HT-29 (cell line): ENCODE data around the gene PMPCB. TPM values are rescaled to one million over a fixed set of nuclear protein-coding genes. Genes with fewer than 3 reads are reported as not detected.
A peak's percentile ranks its signal among the peaks of the same experiment; 100 is the strongest.

ENCODE experiments used
- DNase-seq: peaks from one replicate; pipeline ENCODE4 v3.0.0-alpha.2; 2015; ENCODE audit warnings: low spot score
- small RNA-seq: library from RNA; depleted of rRNA; stranded (forward); fragments of <200 nt; gene quantifications from one replicate; pipeline ENCODE3, GENCODE V24; 2014
- total RNA-seq: library from RNA; depleted of rRNA; stranded (reverse); fragments of >200 nt; shearing (Covaris generic); gene quantifications from 2 replicates; pipeline ENCODE4 v1.2.3, GENCODE V29; 2014; rRNA removed

PMPCB gene
- total RNA-seq, 1 experiment from 2014 or later = 43.7 TPM

DNA sequence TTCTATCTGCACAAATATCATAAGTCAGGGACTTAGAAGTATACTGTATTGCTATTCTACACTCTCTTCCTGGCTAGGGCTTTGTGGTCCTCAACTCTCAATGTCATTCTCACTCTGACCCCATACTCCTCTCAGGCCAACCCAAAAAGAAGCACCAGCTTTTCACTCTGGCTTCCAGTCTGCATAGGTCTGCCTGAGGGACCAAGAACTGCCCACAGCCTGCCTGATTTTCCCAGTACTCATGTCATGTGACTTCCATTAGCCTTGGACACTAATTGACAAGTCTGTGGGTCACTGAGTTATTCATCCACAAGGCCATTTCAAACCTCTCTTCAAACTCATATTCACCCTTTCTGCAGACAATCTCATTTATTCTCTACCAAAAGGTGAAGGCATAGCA, 19.8 kb downstream of the PMPCB start:
- no peak for DNase-seq

DNA sequence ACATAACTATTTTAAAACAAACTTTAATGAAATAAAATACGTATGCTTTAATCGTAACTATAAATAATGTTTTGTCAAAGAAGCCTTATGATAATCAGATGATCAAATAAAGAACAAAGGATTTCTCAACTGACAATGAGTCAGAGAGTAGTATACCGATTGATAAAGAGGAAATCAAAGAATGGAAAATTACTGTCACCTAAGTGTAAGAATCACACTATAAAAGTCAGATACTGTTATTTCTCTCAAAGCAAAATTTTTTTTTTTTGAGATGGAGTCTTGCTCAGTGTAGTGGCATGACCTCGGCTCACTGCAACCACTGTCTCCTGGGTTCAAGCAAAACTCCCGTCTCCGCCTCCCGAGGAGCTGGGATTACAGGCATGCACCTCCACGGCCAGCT, 28.5 kb downstream of the PMPCB start:
- no peak for DNase-seq

DNA sequence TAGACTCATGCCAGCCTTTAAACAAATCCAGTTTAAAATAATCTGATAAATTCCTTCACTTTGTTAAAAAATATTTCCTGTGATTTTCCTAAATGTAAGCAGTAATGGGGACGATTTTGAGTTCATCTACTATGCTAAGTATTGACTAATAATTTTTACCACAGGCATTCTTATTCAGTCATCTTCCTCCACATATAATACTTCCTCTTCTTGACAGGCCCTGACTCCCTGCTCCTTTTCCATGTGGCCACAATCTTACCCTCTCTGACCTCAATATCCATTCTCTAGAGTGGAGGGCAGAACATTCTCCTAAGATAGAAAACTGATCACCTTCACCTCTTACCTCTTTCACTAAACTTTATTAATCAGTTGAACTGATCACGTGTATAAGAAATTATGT, 39.5 kb downstream of the PMPCB start:
- DNase-seq = no peak

DNA sequence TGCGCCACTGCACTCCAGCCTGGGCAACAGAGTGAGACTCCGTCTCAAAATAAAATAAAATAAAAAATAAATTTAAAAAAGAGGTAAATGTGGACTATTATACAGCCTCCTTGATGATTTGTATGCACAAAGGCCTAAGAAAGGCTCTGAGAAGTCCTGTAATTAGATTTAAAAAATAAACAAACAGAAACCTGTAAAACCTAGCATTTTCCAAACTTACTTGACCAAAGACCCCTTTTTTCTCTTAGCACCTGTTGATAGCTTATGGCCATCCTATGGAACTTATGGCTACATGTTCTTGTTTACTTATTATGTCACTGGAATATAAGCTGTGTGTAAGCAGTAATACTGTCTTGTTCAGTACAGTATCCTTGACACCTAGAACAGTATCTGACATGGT, 41.6 kb downstream of the PMPCB start:
- no peak for DNase-seq

DNA sequence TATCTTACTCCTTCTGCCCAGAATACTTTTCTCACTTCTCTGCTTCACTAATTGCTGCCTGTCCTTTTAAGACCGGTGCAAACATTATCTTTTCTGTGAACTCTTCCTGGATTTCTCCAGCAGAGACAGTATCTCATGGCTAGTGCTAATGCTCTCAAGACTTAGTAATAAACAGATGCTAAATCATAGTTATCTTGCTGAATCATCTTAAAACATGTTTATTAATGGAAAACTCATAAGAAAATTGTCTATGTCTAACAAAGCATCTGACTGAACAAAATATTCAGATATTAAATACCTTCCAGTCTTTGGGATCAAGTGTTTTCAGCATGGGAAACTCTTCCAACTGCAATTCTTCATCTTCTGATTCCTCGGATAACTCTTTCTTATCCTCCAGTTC, 44.2 kb downstream of the PMPCB start:
- DNase-seq = no peak

DNA sequence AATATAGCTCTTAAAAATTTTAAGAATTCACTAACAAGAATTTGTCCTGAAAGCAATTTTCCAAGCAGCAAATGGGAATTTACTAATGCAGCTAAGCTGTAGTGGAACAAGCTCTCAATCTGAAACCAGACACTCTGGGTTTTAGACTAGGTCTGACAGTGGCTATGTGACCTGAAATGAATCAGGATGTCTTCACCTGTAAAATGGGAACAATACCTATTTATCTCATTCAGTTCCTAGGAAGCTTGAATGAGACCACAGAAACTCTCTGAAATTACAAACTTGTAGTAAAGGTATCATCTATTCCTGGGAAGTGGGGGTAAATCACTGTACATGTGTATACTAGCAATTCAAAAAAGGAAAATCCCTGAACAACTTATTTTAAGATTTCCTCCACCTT, 46.1 kb downstream of the PMPCB start:
- DNase-seq = no peak

DNA sequence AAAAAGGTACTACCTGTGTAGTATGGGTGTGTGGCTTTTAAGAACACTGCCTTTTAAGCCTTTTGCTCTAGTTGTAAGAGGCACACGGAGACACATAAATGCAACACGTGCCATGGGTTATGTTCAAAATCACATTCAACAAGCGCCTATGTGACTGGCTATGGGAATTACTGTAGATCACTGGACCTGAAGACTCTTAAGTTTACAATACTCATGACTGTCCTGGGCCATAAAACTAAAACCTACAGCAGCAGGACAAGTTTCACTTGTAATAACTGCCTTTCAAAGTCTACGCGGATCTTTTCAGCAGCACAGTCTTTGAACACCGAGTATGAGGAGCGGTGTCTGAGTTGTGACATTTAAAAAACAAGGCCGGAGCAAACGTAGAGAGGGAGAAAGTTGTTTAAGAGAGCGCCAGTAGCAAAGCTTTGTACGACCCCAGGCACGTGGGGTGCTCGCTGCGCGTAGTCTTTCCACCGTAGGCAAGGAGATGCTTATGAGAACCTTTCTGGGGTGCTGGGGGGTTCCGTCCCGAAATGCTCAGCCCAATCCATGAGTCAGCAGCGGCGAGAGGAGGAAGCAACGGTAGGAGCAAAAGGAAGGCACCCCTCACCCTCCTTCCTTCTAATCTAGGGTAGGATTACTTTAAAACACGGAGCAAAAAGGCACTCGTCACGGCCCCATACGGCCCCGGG, 46.7 kb downstream of the PMPCB start:
- DNase-seq = peak; percentile 62

DNA sequence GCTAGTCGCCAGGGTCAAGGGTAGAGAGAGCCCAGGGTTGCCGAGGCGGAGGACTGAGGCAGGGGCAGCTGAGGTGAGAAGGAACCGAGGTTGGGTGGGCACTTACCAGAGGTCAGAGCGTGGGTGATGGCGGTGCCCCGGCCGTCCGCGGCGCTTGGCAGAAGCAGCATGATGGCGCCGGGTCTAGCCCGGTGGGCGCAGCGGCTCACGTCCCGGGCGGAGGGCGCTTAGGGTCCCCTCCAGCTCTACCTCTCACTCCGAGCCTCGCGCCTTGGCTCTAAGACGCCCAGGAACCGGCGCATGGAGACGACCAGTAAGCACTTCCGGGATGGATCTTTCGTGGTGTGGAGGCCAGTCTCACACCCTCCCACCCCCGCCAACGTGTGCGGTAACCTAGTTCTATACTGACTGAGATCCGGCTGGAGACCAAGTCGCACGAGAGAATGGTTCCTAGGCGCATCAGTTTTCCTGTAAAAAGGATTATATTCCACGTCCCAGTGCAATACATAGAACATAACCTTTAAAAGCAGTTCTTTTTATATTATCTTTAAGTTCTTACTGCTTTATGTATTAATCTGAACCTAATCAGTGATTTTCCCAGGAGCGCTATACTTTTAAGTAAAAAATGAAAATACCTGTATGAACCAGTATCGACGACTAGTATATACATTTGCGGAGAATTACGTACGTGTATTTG, 47.4 kb downstream of the PMPCB start, which contains the start of gene DNAJC2:
Gene DNAJC2, minus strand, starts transcription at position 315 of the 697 bp plus-strand sequence. Its CDS starts 145 bp downstream, at position 170.
- DNase-seq = peak; percentile 97

DNA sequence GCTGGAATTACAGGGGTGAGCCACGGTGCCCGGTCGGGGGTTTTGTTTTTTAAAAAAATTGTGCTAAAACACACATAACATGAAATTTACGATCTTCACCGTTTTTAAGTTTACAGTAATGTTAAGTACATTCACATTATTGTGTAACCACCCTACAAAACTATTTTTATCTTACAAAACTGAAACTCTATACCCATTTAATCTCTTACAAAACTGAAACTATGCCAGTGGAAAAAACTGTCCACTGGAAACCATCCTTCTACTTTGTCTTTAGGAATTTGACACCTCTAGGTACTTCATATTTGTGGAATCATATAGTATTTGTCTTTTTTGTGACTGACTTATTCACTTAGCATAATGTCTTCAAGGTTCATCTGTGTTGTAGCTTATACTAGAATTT, 49.2 kb downstream of the PMPCB start:
- DNase-seq = no peak

DNA sequence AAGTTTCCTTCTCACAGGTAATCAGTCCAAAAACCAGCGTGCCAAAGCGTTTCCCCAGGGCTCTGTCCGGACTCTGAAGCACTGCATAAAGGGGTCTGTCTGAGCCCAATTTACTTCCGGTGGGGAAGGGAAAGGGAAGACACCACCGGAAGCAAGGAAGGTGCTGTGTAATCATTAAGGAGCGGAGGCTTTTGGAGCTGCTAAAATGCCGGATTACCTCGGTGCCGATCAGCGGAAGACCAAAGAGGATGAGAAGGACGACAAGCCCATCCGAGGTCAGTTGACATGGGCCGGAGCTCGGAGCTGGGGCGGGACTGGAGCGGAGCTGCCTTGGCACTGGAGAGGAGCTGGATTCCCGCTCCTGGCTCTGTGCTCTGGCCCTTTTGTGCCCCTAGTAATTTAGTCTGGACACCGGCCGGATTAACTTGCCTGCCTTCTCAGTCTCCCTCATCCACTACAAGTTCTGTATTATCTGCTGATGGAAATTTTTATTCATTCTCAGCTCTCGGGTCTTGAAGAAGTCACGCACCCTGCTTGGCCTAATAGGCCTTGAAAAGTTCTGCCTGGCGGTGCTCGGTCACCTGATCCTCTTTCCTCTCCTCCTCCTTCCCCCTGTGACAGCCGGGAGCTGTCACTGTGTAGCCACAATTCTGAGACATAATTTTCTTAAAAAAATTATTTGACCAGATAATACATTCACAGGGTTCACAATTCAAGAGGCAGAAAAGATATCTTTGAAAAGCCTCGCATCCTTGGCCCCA, 50.5 kb downstream of the PMPCB start, which contains the start of gene PSMC2:
Gene PSMC2, plus strand, starts transcription at position 137 of the 761 bp plus-strand sequence. Its CDS starts 69 bp downstream, at position 206.
- peak; percentile 96 for DNase-seq

DNA sequence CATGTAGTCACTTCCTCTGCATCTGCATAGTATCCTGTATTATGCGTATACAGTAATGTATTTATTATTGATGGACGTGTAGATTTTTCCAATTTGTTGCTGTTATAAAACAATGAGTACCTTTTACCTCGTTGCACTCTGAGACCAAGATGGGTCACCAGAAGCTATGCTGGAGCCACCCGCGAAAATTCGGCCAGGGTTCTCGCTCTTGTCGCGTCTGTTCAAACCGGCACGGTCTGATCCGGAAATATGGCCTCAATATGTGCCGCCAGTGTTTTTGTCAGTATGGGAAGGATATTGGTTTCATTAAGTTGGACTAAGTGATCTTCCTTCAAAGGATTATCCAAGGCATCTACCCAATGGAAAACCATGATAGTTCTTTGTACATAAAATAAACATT, 51.2 kb downstream of the PMPCB start:
- no peak for DNase-seq

DNA sequence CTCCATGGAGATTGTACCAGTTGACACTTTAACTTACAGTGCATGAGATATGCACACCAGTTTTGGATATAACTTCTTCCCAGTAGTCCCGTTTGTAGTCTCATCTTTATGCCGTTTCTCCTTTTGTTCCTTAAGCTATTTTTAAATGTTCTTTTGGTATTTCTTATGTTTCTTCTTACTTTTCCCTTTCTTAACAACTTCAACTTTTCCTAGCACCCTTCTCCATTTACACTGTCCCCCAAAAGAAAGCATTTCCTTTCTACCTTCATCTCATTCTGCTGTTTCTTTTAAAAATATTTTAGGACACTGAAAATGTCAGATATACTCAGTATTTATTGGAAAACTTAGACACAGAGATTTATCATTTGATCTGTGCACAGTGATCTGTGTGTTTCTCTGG, 51.7 kb downstream of the PMPCB start:
- DNase-seq = no peak

DNA sequence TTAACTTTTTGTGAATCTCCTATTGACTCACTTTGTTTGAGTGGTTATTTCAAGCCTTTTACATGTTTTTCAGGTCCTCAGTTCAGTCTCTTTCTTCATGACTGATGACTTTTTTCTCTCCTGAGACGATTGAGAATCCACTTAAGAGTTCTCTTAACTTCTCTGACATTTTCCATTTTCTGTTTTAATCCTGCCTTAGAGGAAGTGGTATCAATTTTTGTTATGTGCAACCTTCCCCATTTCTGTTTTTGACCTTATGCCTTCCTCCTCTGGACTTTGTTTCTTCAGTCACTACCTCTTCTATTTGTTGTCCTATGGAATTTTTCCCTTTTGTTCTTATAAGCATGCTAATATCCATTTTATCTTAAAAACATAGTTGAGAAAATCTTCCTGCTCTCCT, 52.6 kb downstream of the PMPCB start:
- DNase-seq = no peak

Small RNAs within 50 kb of the gene (small RNA-seq; reads per million reads assigned to genes)
- gene RPS29P16 = 0.50 reads per million

Other genes starting within 250 kb of the PMPCB start
- gene FBXL13, start 222.6 kb upstream of the PMPCB start, total RNA-seq = 0.16 and 0.48 TPM in 2 replicates
- 40.7 and 41.2 TPM in 2 replicates for gene ARMC10, start 222.3 kb upstream of the PMPCB start, total RNA-seq
- gene NAPEPLD, start 148.3 kb upstream of the PMPCB start, total RNA-seq = 4.8 and 6.9 TPM in 2 replicates
- gene DNAJC2, start 47.3 kb downstream of the PMPCB start, total RNA-seq = 19.0 and 24.9 TPM in 2 replicates
- 119 and 171 TPM in 2 replicates for gene PSMC2, start 50.2 kb downstream of the PMPCB start, total RNA-seq
- not detected in 2 replicates for gene SLC26A5, start 148.8 kb downstream of the PMPCB start, total RNA-seq